NK-92 (cell line): ENCODE measurements around the gene TSPO.

Source experiments
- DNase-seq: peaks from one replicate; lab custom pipeline; 2025; ENCODE audit not compliant: unreplicated experiment; lab: John Stamatoyannopoulos, UW

TSPO gene

DNA sequence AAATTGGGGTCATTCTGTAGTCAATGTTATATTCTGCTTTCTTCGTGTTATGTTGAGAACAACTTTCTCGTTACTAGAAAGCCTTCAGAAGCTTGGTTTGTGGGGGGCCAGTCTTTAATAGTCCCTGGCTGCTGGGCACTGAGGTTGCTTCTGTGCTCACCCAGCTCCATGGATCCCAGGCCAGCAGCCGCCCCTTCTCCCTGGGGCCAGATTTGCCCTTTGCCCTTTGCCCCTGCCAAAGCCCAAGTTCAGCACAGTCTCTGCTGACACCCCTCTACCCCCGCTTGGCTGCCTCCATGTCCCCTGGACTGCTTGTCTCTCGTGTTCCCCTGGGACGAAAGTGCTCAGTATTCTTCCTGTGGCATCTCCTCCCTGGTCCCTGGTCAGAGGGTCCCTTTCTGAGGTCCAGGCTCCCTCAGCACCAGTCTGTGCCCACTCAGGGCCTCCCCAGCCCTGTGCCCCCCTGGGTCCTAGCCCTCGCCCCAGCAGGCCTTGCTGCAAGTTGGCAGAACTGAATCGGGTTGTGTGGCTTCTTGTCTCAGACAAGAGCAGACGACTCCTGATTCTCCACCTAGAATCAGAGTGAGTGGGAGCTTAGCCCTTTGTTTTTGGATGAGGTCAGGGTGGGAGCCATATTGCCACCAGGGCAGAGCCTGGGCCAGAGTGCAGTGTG, 6.7 kb downstream of the TSPO start:
- DNase-seq, result no peak

DNA sequence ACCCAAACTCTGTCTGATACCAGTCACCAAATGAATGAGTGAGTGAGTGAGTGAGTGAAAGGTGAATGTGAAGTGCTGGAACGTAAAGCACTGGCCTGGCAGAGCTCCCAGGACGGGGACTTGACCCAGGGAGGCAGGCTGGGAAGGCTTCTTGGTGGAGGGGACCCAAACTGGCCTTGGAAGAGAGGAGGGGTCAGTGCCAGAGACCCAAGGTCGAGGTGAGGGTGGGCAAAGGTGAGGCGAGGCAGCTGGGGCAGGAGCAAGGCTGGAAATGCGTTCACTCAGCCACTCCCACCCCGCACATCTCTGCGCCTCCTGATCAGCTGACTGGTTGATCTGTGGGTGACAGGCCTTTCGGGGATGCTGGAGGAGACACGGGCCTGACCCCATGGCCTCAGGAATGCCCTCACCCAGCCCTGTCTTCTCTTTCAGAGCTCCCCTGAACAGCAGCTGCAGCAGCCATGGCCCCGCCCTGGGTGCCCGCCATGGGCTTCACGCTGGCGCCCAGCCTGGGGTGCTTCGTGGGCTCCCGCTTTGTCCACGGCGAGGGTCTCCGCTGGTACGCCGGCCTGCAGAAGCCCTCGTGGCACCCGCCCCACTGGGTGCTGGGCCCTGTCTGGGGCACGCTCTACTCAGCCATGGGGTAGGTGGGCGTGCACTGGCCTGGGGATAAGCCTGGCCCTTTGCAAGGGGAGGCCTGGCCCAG, 7.6 kb downstream of the TSPO start:
- DNase-seq, result no peak

DNA sequence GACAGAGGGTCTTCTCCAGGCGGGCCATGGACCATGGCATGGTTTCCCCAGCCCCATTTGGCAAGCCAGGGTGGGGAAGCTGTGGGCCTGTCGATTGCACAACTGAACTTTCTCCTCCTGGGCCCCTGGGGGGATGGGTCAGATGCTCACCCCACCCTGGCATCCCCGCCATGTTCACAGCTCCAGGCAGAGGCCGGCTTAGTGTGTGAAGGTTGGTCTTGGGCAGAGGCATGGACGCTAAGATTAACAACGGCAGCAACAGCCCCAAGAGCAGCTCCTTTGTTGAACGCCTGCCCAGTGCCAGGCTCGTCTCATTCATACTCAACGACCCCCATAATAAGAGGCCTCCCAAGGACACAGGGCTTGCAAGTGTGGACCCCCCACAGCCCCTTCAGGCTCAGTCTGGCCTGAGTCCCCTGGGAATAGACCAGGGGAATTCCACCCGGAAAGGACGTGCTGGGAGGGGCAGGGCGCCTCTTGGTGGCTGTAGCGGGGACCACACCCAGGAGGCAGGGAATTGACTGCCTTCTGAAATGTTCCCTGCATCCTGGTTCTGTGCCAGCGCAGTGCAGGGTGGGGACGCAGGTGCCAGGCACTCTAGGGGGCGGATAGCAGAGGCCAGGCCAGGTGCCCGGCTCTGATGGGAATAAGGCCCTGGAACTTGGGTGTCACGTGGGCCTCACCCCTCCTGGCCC, 8.3 kb downstream of the TSPO start:
- DNase-seq, result no peak

DNA sequence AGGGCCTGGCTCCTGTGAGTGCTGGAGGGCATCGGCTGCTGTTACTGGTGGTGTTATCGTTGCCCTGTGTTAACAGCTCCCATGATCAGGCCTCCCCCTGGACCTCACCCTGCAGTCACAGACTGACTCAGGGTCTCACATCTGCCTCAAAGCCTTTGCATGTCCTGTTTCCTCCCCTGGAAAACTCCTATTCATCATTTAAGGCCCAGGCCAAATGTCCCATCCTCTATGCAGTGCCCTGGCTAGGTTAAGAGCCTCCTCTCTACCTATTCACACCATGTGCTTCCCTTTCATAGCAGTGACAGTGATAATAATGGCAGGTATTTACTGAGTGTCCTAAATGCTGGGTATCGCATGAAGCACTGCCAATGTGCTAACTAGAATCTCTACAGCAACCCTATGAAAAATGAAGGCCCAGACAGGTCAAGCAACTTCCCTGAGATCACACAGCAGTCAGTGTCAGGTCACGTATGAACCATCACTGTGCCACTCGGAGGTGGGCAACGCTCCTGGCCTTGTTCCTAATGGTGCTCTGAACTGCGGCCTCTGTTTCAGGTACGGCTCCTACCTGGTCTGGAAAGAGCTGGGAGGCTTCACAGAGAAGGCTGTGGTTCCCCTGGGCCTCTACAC, 9.3 kb downstream of the TSPO start:
- no peak for DNase-seq

DNA sequence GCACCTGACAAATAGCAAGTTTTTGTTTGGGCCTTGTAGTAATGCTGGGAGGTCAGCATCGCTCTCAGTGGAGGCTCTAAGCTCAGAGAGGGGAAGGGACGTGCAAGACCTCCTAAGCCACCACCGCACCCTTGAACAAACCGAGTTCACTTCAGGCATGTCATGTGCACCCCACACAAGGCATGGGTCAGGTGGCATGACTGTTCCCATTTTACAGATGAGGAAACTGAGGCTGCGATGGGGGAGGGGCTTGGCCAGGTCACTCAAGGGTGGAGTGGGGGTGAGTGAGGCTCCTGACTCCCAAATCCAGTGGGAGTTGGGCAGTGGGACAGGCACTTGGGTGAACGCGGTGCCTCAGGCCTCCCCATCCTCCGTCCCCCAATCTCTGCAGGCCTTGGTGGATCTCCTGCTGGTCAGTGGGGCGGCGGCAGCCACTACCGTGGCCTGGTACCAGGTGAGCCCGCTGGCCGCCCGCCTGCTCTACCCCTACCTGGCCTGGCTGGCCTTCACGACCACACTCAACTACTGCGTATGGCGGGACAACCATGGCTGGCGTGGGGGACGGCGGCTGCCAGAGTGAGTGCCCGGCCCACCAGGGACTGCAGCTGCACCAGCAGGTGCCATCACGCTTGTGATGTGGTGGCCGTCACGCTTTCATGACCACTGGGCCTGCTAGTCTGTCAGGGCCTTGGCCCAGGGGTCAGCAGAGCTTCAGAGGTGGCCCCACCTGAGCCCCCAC, 11.2 kb downstream of the TSPO start:
- DNase-seq, result no peak

DNA sequence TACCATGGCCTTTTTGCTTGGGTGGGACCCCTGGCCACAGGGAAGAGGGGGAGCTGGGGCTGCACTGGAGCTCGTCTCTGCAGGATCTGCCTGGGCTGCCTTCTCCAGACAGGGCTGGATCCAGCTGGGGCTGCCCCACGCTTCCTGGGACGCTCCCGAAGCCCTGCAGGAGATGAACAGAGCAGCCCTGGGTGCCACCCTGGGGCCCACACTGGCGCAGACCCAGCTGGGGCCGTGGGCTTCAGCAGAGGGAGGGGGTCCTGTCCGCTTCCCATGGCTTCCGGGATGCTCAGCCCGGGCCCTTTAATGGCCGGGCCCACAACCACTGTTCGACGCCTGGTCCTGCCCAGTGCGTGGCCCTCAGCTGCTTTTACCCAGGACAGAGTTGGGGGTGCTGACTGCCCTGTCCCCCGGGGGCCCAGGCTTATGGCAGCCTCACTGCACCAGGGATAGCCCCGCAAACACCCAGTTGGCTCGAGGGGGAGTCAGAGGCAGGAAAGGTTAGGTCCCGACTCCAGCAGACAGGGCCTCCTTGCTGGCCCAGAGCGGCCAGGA, 12.0 kb downstream of the TSPO start:
- no peak for DNase-seq

DNA sequence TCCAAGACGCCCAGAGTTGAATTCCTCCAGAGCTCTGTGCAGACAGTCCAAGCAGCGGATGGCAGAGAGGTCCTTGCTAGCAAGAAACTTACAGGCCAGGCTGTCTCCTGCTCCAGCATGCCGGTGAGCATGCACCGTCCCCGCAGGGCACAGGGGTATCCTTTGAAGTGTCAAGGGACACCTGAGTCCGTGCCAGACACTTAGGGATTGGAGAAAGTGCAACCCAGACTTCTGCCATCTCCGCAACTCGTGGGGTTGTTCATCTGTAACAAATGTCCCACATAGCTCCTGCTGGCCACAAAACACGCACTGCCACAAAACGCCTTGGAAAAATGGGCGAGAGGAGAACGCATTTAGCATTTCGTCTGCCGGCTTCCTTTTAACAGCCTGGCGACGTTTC, 13.3 kb downstream of the TSPO start:
- DNase-seq, result no peak

DNA sequence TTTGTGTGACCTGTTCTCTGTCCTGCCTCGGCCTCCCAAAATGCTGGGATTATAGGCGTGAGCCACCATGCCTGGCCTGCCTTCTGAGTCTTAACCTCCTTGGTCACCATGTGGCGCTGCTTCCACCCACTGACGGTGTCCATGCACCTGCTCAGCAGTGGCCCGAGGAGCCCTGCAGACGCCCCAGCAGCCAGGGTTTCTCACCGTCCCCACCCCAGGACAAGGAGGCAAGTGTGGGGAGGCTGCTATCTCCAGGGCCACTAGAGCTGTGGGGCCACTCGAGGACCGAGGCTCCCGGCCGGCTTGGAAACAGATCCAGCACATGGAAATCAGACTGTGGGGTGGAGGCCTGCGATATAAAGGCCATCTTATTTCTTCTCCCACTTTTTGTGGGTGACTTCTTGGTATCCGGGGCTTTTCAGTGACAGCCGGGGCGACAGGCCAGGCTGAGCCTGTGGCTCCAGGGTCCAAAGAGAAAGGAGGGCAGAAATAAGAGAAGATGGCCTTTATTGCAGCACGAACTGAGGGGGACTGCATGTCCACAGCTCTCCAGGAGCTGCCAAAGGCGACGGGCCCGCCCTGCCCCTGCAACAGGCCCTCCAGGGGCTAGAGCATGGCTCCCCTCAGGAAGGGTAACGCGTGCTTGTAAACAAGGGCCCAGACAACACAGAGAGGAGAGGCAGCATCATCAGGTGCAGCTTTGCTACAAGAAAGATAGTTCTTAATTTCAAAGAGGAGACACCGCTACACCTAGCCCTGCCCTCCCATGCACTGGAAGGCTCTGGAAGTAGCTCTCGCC, 15.0 kb downstream of the TSPO start:
- no peak for DNase-seq

DNA sequence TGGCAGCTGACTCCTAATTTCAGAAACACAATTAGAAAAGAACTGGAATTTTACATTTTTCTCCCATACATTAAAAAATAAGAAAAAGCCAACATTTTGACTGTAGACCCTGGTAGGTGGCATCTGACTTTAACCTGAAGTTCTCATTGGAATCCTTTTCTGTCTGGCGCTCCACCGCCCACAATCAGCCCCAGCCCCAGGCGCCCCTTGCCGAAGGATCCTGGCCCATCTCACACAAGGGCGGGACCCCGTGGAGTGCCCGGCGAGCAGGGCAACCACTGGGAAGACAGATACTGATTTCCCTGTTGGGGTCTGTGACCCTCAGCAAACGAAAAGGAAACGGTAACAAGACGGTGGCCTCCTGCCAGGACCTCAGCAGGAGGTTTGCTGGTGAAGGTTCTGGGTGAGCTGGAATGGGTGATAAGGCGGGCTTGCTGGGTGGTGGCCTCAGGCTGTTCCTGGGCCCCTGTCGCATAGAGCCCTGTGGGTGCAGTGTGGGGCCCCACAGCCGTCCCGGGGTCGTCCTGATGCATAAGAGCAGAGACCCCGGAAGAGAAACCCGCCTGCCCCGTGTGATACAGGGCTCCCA, 15.7 kb downstream of the TSPO start:
- no peak for DNase-seq

DNA sequence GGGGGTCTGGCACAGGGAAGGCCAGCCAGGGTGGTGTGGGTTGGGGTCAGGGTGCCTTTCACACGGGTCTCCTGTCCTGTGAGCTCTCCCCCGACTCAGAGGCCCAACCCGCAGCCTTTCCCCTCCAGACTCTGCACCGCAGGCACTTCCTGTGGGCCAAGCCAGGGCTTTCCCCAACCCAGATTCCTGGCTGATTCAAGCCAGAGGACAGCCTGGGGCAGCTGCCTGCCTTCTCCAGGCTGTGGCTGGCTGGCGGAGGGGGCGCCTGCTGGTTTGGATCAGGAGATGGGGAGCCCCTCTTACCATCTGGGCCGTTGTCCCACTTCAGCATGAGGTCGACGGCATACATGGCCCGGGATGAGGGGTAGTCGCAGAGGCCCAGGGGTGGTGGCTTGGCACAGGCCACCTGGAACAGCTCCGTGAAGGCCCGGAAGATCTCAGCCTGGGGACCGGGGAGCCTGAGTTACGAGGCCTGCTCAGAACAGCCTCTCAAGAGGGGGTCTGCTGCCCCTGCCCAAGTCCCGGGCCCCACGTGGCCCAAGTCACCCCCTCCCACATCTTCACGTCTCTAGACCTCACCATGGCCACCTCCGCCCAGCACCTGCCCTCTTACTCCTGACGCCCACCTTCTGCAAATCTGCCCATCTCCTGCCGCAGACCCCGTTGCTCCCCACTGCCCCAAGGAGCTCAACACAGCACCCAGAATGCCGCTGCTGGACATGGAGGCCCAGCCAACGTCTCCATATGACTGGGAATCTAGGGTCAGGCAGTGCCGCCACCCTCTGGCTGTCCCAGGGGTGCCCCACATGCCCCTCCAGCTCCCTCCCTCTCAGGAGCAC, 17.3 kb downstream of the TSPO start:
- DNase-seq, result no peak

DNA sequence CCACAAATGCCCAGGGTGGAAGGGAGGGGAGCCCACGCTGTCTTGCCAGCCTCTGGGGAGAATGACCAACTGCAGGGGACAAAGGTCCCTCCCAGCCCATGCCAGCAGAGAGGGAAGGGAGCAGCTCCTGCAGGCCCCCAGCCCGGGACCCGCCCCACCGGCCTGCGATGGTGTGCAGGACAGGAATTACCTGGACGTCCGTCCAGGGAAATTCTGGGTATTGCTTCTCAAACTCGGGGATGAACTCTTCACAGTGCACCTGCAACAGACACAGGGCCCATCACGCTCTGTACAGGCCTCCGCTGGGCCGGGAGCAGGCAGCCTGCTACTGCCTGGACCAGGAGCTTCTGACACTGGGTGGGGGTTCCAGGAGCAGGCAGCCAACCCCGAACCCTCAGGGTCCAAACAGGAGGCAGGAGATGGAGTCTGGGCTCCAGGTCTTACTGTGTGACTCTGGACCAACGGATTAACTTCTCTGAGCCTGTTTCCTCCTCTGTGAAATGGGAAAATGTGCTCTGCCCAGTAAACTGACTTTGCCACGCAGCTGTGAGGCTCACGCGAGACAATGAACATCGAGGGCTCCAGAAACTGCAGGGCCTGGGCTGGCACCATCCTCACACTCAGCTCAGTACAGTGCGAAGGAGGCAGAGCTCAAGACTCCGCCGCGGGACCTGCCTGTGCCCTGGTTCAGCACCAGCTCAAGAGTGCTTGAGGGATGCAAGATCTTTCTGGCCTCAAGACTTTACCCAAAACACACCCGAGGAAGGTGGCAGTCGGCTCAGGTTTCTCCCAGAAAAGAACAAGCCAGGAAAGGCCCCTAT, 18.2 kb downstream of the TSPO start:
- DNase-seq, result no peak

DNA sequence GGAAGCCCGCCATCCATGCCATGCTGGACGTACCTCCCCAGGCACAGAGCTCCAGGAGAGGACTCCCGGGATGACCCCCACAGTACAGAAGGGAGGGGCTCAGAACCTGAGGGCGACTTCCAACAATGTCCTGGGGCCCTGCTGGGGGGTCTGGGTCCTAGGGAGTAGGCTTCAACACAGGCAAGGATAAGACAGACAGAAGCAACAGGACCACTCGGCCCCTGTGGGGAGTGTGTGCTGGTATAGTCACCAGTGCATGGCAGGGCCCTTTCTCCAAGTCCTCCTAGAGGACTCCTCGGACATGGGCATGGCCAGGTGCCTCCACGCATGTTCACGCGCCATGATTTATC, 18.7 kb downstream of the TSPO start:
- DNase-seq, result no peak

DNA sequence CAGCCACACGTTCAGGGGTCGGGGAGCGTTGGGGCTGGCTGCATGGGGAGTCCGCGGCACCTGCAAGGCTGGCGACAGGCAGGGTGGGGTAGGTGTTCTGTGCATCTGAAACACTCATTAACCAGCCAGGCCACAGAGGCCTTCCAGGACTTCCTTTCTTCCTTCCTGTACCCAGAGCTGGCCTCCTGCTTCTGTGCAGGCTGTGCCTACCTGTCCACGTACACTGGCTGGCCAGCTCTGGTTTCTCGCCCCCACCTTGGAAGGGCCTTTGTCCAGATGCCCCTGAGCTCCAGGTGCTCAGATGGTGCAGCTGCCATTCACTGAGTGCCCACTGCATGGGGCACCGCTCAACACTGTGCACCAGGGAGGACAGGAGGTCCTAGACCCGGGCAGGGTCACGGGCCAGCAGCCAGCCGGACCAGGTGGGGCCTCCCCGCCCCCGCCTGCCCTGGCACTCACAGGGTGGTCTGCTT, 19.7 kb downstream of the TSPO start:
- no peak for DNase-seq

DNA sequence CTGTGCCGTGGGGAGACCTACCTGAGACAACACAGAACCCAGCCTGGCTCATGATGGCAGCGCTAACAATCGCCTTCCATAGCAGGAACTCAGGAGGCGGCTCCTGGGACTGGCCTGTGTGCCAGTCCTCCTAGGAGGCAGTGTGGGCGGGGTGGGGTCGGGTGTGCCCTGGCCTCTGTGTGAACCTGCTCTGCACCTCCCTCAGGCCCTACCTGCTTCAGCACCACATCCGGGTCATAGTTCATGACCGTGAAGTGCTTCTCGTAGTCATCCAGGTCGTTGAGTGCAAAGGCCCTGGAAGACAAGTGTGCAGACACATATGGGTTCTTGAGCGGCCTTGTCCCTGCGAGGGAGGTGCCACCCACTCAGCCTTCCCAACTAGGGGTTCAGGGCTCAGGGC, 20.2 kb downstream of the TSPO start:
- DNase-seq, result no peak

DNA sequence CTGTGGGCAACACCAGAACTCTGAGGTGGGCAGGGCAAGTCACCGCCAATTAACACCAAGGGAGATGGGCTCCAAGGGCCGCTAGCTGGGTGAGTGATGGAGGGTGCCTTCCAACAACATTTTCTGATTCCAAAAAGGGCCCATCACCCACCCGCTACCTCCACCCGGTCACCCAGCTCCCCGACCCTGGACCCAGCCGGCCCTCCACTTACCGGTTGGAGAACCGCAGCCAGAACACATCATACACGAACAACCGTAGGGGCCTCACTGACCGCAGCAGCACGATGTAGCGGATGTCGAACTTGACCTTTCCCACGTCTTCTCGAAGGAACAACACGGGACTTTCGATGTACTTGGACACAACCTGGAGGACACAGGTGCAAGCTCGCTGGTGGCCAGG, 20.8 kb downstream of the TSPO start:
- no peak for DNase-seq

DNA sequence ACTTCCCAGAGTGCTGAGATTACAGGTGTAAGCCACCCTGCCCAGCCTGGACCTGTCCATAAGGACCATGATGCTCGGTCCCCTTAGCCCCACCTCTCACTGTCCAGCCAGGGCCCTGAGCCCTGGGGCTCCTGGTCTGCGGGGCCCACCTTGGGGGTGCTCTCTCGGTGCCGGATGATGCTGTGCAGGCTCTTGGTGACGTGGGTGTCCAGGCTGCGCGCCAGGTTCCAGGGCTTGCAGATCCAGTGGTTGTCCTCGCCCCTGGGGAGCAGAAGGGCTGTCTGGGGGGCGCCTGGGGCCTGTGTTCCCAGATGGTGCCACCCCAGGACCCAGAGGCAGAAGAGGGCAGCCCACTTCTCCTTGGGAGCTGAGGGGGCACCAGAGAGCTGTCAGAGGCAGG, 22.2 kb downstream of the TSPO start:
- DNase-seq, result no peak

DNA sequence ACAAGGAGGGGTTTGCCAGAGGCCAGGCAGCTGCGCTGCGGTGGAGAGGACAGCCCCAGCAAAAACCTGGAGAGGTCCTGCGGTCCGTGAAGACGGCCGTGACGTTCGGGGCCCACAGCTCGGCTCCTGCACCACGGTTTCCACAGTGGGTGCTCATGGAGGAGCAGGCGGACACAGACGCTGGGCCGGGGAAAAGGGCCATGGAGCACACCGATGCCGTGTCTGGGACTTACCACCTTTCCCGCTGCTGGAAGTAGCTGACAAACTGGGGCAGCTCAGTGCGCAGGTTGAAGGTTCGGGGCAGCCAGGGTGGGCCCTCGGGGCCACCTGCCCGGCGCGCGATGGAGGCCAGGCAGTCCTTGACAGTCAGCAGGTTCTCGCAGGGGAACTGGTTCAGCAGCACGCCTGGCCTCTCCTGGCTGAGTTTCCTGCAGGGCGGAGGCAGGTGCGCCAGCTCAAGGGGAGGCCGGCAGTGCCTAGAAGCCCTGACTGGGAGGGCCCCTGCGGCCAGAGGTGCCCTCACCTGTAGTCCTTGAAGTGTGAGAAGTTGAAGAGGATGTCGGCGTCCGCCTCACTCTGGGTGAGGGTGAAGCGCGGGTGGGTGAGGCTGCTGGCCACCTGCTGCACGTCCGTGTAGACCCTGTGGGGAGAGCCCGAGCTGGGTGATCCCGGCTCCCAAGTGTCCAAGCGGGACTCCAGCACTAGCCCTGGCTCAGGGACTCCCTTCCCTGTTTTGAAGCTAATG, 22.8 kb downstream of the TSPO start:
- DNase-seq, result no peak
